AG09319 (cell line): ENCODE results near the gene PODXL.
A peak's percentile ranks its signal among the peaks of the same experiment; 100 is the strongest.

Experiments used
- DNase-seq: peaks from one replicate; pipeline ENCODE4 v3.0.0-alpha.2; 2010; ENCODE audit warnings: low read depth; ENCODE audit errors: extremely low read depth
- TF ChIP-seq, protein P1 (sequence below): IDR thresholded peaks from 2 replicates; pipeline ENCODE4 v1.5.1; 2011; ENCODE audit warnings: low read depth, mild to moderate bottlenecking, inconsistent platforms, low read length, moderate library complexity

PODXL gene

DNA sequence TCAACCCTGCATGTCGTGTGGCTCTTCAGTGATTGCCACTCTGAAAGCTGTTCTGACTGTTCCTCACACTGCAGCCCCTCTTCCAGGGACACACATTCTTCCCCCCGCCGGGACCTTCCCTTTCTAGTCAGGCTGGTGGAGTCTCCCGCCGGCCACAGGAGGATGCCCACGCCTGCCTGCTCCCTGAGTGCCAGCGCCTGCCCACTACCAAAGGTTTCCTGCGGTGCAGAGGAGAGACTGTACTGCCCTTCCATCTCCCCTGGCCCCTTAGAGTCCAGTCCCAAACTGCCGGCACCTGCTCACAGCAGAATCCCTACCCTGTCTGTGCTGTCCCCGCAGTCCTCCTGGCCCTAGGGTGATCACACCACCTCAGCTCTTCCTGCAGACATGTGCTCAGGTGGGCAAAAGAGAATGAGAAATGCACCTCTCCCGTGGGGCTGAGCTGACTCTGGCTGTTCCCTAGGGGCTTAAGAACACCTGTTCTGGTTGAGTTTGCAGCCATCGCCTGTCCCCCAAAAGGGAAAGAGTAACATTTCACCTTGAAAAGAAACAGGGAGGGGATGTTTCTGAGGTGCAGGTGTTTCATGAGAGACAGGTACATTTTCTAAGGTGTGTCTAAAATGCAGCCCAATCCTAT, 1.4 kb downstream of the PODXL start:
- TF ChIP-seq, protein P1, sequence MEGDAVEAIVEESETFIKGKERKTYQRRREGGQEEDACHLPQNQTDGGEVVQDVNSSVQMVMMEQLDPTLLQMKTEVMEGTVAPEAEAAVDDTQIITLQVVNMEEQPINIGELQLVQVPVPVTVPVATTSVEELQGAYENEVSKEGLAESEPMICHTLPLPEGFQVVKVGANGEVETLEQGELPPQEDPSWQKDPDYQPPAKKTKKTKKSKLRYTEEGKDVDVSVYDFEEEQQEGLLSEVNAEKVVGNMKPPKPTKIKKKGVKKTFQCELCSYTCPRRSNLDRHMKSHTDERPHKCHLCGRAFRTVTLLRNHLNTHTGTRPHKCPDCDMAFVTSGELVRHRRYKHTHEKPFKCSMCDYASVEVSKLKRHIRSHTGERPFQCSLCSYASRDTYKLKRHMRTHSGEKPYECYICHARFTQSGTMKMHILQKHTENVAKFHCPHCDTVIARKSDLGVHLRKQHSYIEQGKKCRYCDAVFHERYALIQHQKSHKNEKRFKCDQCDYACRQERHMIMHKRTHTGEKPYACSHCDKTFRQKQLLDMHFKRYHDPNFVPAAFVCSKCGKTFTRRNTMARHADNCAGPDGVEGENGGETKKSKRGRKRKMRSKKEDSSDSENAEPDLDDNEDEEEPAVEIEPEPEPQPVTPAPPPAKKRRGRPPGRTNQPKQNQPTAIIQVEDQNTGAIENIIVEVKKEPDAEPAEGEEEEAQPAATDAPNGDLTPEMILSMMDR, result no peak
- no peak for DNase-seq

DNA sequence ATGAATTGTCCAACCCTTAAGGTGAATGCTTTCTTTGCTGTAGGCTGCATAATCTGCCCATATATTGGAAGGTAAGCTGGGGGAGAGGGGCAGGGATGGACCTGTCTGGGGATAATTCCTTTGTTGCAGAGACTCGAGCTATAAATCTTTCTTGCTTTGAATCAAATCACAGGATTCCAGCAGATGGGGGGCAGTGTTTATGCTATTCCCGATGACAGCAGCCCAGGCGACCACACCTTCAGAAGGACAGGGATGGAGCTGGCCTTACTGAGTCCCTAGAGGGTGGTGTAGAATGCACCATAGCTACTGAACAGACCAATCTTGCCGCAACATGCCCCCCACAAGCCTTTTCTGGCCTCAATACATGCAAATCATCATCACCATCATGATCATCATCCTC, 2.5 kb downstream of the PODXL start:
- TF ChIP-seq, protein P1, result no peak
- DNase-seq, result no peak

DNA sequence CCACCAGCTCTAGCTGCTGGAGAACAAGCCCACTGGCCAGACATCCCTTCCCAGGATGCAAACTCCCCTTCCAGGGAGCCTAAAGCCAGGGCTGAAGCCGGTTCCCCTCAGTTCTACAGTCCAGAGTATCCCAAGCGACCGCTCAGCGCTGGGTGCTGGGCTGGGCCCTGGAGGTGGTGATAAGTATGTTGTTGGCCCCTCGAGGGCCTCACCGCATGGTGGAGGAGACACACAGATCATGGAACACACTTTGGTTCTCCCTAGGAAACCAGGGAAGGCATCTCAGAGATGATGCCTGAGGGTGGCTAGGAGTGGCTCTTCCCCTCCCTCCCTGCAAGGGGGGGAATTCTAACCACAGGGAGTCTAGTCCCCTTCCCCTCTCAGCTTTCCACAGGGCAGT, 4.4 kb downstream of the PODXL start:
- TF ChIP-seq, protein P1, result no peak
- DNase-seq, result no peak

DNA sequence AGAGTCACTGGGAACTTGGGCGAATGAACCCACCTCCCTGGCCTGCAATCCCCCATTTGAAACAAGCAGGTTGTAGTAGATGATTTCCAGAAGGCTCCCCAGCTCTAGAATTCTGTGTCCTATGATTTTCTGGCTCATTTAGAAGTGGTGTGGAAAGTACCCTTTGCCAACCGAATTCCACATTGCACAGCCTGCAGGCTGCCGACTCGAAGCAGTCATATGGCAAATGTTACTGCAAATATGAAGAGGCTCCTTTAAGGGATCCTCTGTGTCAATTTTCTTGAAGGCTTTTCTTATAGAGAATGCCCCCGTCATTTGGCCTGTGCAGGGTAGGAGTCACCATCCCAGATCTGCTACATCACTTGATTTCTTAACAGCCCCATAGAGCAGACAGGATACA, 5.6 kb downstream of the PODXL start:
- DNase-seq, result no peak

DNA sequence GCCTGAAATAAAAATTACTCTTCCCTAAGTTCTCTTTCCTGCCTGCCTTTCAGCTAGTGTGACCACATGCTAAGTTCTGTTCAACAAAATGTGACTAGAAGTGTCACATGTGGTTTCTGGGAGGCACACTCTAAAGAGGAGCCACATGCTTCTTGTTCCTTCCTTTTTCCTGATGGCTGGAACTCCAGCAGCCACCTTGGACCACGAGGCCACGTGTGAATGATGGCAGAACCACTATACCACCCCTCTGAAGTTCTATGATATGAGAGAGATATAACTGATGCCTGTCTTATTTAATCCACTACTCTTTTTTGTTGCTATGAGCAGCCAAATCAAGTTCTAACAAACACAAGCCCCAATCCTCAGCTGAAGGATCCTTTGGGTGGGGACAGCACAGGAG, 8.1 kb downstream of the PODXL start:
- TF ChIP-seq, protein P1, result no peak
- no peak for DNase-seq

More for the DNA sequence above, 5.6 kb downstream of the PODXL start:
- TF ChIP-seq, protein P1, result no peak

DNA sequence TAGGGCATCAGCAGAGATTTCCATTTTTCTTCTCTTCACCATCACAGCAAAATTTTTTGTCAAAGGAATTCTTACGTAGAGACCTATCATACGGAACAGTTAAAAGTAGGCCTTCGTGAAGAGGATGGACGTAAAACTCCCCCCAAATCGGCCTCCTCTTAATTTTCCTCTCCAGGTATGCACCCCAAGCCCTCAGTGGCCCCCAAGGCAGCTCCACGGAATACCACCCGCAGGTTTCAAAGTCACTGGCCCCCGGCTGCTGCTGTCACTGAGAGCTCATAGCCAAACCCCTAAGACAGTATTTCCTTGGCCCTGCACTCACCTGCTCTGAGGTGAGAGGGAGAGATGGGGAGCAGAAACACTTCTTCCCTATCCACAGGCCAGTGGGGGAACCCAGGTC, 8.8 kb downstream of the PODXL start:
- TF ChIP-seq, protein P1, result no peak

DNA sequence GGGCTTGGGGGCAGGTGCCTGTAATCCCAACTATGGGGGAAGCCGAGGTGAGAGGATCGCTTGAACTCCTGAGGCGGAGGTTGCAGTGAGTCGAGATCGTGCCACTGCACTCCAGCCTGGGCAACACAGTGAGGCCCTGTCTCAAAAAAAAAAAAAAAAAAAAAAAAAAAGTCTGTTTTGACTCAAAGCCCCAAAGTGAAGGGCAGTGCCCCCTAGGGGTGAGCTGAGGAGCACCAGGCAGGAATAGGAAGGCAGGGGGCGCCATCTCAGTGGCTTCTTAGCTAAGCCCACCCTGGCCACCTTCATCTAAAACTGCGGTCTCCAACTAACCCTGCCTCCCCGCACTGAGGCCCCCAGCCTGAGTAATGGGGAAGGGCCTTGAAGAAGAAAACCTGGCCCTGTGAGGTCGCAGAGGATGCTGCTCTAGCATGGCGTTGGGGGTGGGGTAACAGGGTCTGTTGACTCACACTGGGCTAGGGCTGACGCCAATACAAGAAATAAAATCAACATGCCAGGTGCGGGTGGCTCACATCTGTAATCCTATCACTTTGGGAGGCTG, 9.8 kb downstream of the PODXL start:
- TF ChIP-seq, protein P1, result peak; percentile 51

More for the DNA sequence above, 8.8 kb downstream of the PODXL start:
- DNase-seq, result no peak

More for the DNA sequence above, 9.8 kb downstream of the PODXL start:
- DNase-seq, result no peak
